Measurements from ENCODE around the gene RIMBP2. TPM values are rescaled to one million over a fixed set of nuclear protein-coding genes. Genes with fewer than 3 reads are reported as not detected.
"Not testable (repeated sequence)": the region's sequence is repeated elsewhere in the genome, so short reads cannot be mapped to it uniquely, and the experiment has no call there.

RIMBP2 gene
- total RNA-seq, 2 experiments from 2014 or later: not detected

DNA sequence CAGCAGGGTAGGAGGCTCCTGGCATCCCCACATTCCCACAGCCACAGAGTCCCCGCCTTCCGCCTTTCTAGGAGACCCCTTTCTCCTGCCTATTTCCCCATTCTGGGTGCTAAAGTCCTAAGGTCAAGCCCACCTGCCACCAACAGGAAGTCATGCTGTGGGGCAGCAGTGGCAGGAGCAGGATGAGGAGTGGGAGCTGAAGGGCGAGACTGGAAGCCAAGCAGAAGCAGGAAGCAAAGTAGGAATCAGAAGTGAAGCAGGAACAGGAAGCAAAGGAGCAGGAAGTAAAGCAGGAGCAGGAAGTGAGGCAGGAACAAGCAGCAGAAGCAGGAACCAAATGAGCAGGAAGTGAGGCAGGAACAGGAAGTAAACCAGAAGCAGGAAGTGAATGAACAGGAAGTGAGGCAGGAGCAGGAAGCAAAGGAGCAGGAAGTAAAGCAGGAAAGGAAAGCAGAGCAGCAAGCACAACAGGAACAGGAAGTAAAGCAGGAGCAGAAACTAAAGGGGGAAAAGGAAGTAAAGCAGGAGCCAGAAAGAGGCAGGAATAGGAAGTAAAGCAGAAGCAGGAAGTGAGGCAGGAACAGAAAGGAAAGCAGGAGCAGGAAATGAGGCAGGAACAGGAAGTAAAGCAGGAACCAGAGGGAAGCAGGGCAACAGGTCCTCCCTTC, 38.3 kb upstream of the RIMBP2 start:
- intact Hi-C loops (cut with DNase I, micrococcal nuclease): no loop called here
- H3K4me3 Mint-ChIP-seq: peak overlapping the region; percentile 62
- peak overlapping the region; percentile 58 to 64 for H3K27ac ChIP-seq (ENCODE audit: low read depth in 1 of 2, low read length in 2 of 2)
- TF ChIP-seq CTCF (IDR thresholded peaks at IDR 0.05): no peak
- peaks cover 5% of the 10 kb centered on the region for H3K9me3 Mint-ChIP-seq
- no peaks in the 10 kb centered on the region for H3K27me3 ChIP-seq (ENCODE audit: control insufficient read depth in 1 of 2, insufficient read depth in 2 of 2, low read length in 2 of 2)
- peaks cover 7% of the 10 kb centered on the region for H3K36me3 Mint-ChIP-seq (ENCODE audit: low read depth)
- H3K36me3 ChIP-seq (ENCODE audit: insufficient read depth, low read length): no peaks in the 10 kb centered on the region
- H3K27me3 Mint-ChIP-seq: no peaks in the 10 kb centered on the region
- no peak overlapping the region for H3K4me3 ChIP-seq (ENCODE audit: low read length)
- H3K4me1 ChIP-seq (ENCODE audit: insufficient read depth, low read length): peaks cover 9% of the 10 kb centered on the region
- peak in 1 of 14 experiments; percentile 2 for DNase-seq
- peaks cover 7% of the 10 kb centered on the region for H3K4me1 Mint-ChIP-seq (ENCODE audit: low read depth)
- H3K27ac Mint-ChIP-seq: peak overlapping the region; percentile 73
- no peak for ATAC-seq (ENCODE audit: poor library complexity)
- H3K9me3 ChIP-seq (ENCODE audit: control insufficient read depth in 1 of 2, insufficient read depth in 1 of 2, low read length in 2 of 2): peaks cover 7 to 24% of the 10 kb centered on the region in 2 experiments
- CTCF ChIA-PET: no interaction called here
- POLR2A ChIA-PET: no interaction called here

DNA sequence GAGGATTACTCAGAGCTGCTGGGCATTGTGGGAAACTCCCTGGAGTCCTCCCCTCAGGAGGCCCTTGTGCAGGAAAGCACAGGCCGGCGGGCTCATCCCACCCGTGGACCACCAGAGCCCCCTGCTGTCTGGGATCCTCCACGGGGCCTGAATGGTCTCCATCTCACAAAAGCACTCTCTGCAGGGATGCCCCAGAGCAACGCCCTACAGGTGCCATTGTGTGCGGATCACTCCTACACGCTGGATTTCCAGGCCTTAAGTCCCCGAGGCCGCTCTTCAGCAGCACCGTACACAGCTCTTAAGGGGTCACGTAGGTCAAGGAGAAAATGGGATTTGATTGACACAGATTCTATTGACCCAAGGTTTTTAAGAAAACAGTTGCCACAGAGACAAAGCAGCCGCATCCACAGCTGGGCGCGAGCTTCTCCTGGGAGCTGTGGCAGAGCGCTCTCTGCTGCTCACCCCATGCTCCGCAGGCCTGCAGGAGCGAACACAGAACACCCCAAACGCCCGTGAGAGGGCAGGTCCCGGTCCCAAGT, 36.7 kb upstream of the RIMBP2 start:
- ATAC-seq (ENCODE audit: poor library complexity) (no peak), DNase-seq (no peak)
- no peak overlapping the region for H3K27ac Mint-ChIP-seq
- no peak for TF ChIP-seq CTCF (IDR thresholded peaks at IDR 0.05)
- H3K4me3 ChIP-seq (ENCODE audit: low read length): no peak overlapping the region
- ChIA-PET POLR2A (no interaction called here), CTCF (no interaction called here)
- peaks cover 14% of the 10 kb centered on the region for H3K4me1 Mint-ChIP-seq (ENCODE audit: low read depth)
- no peak overlapping the region for H3K27ac ChIP-seq (ENCODE audit: low read depth in 1 of 2, low read length in 2 of 2)
- no peak overlapping the region for H3K4me3 Mint-ChIP-seq
- peaks cover 5% of the 10 kb centered on the region for H3K9me3 Mint-ChIP-seq
- no peaks in the 10 kb centered on the region for H3K36me3 ChIP-seq (ENCODE audit: insufficient read depth, low read length)
- no peaks in the 10 kb centered on the region for H3K27me3 ChIP-seq (ENCODE audit: control insufficient read depth in 1 of 2, insufficient read depth in 2 of 2, low read length in 2 of 2)
- peaks cover 15% of the 10 kb centered on the region for H3K4me1 ChIP-seq (ENCODE audit: insufficient read depth, low read length)
- H3K36me3 Mint-ChIP-seq (ENCODE audit: low read depth): peaks cover 7% of the 10 kb centered on the region
- intact Hi-C loops (cut with DNase I, micrococcal nuclease): no loop called here
- peaks cover 7 to 24% of the 10 kb centered on the region in 2 experiments for H3K9me3 ChIP-seq (ENCODE audit: control insufficient read depth in 1 of 2, insufficient read depth in 1 of 2, low read length in 2 of 2)
- H3K27me3 Mint-ChIP-seq: no peaks in the 10 kb centered on the region

- H3K4me1 Mint-ChIP-seq (ENCODE audit: low read depth): peaks cover 15% of the 10 kb centered on the region
- Histone ChIP-seq H3K9me3 (ENCODE audit: control insufficient read depth in 1 of 2, insufficient read depth in 1 of 2, low read length in 2 of 2) (peaks cover 7 to 24% of the 10 kb centered on the region in 2 experiments), H3K4me1 (ENCODE audit: insufficient read depth, low read length) (peaks cover 16% of the 10 kb centered on the region)
- ATAC-seq (ENCODE audit: poor library complexity); H3K27ac Mint-ChIP-seq; H3K27me3 ChIP-seq (ENCODE audit: control insufficient read depth in 1 of 2, insufficient read depth in 2 of 2, low read length in 2 of 2); intact Hi-C loops (cut with DNase I, micrococcal nuclease); H3K36me3 ChIP-seq (ENCODE audit: insufficient read depth, low read length); H3K4me3 ChIP-seq (ENCODE audit: low read length); CTCF ChIA-PET; POLR2A ChIA-PET; DNase-seq; H3K4me3 Mint-ChIP-seq; H3K9me3 Mint-ChIP-seq; H3K27me3 Mint-ChIP-seq; H3K27ac ChIP-seq (ENCODE audit: low read depth in 1 of 2, low read length in 2 of 2); H3K36me3 Mint-ChIP-seq (ENCODE audit: low read depth): not testable (repeated sequence)
These were observed 35.9 kb upstream of the RIMBP2 start for GRCh38 chr12:130752037-130752436.
